Measurements from ENCODE around the gene SUSD1. TPM values are rescaled to one million over a fixed set of nuclear protein-coding genes. Genes with fewer than 3 reads are reported as not detected.

SUSD1 gene
- total RNA-seq, 1 donor = 14.5 TPM

DNA sequence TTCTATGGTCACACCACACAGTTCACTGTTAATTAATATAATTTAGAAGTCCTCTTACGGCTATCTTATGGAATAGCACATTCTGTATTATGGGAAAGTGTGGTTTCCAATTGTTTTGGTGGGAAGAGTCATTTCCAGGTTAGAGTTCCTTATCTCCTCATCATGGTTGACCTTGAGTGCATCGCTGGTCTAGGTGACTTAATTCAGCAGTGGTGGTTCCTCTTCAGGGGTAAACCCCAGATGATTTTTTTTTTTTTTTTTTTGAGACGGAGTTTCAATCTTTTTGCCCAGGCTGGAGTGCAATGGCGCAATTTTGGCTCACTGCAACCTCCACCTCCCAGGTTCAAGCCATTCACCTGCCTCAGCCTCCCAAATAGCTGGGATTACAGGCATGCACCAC is 171.6 kb downstream of the SUSD1 start:
- Histone ChIP-seq H3K27me3 (ENCODE audit: insufficient read depth, low read length) (no peaks in the 10 kb centered on the region), H3K9me3 (ENCODE audit: low read depth, low read length) (no peaks in the 10 kb centered on the region), H3K4me3 (ENCODE audit: insufficient read depth, low read length) (no peak overlapping the region), H2AFZ (ENCODE audit: low read length) (no peak overlapping the region), H4K20me1 (ENCODE audit: insufficient read depth, low read length) (no peaks in the 10 kb centered on the region), H3K79me2 (ENCODE audit: insufficient read depth, low read length) (no peaks in the 10 kb centered on the region), H3K27ac (ENCODE audit: low read depth, low read length) (peak overlapping the region; percentile 11), H3K36me3 (ENCODE audit: insufficient read depth, low read length) (no peaks in the 10 kb centered on the region), H3K4me1 (ENCODE audit: insufficient read depth, low read length) (peaks cover 3% of the 10 kb centered on the region), H3K4me2 (ENCODE audit: insufficient read depth, low read length) (no peak overlapping the region)
- no peak for DNase-seq (ENCODE audit: insufficient read length, low spot score, missing footprints)
- TF ChIP-seq, protein P1, sequence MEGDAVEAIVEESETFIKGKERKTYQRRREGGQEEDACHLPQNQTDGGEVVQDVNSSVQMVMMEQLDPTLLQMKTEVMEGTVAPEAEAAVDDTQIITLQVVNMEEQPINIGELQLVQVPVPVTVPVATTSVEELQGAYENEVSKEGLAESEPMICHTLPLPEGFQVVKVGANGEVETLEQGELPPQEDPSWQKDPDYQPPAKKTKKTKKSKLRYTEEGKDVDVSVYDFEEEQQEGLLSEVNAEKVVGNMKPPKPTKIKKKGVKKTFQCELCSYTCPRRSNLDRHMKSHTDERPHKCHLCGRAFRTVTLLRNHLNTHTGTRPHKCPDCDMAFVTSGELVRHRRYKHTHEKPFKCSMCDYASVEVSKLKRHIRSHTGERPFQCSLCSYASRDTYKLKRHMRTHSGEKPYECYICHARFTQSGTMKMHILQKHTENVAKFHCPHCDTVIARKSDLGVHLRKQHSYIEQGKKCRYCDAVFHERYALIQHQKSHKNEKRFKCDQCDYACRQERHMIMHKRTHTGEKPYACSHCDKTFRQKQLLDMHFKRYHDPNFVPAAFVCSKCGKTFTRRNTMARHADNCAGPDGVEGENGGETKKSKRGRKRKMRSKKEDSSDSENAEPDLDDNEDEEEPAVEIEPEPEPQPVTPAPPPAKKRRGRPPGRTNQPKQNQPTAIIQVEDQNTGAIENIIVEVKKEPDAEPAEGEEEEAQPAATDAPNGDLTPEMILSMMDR (IDR thresholded peaks at IDR 0.05; ENCODE audit: extremely low read depth, low read depth, low read length) = no peak

DNA sequence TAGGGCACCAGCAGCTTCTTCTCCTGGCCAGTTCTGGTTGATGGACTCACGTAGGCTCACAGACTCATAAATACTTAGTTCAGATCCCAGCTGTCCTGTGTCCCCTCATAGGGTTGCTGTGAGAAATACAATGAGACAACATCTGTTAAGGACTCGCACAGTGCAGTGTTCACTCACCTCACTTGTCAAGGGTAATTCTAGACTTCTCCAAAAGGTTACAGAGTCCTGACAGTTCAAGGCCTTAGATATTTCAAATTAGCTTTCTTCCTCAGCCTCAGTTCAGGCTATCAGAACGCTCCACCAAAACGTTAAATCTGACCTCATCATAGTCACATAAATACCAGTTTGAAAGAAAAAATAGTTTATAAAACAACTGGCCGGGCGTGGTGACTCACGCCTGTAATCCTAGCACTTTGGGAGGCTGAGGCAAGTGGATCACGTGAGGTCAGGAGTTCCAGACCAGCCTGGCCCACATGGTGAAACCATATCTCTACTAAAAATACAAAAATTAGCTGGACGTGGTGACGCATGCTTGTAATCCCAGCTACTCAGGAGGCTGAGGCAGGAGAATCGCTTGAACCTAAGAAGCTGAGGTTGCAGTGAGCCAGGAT is 172.1 kb downstream of the SUSD1 start:
- Histone ChIP-seq H3K4me1 (ENCODE audit: insufficient read depth, low read length) (peaks cover 3% of the 10 kb centered on the region), H3K79me2 (ENCODE audit: insufficient read depth, low read length) (no peaks in the 10 kb centered on the region), H3K4me3 (ENCODE audit: insufficient read depth, low read length) (no peak overlapping the region), H3K36me3 (ENCODE audit: insufficient read depth, low read length) (no peaks in the 10 kb centered on the region), H3K4me2 (ENCODE audit: insufficient read depth, low read length) (no peak overlapping the region), H2AFZ (ENCODE audit: low read length) (no peak overlapping the region), H4K20me1 (ENCODE audit: insufficient read depth, low read length) (no peaks in the 10 kb centered on the region), H3K27me3 (ENCODE audit: insufficient read depth, low read length) (no peaks in the 10 kb centered on the region), H3K9me3 (ENCODE audit: low read depth, low read length) (no peaks in the 10 kb centered on the region), H3K27ac (ENCODE audit: low read depth, low read length) (peak overlapping the region; percentile 46)
- no peak for DNase-seq (ENCODE audit: insufficient read length, low spot score, missing footprints)
- TF ChIP-seq, protein P1 (IDR thresholded peaks at IDR 0.05; ENCODE audit: extremely low read depth, low read depth, low read length) = no peak

DNA sequence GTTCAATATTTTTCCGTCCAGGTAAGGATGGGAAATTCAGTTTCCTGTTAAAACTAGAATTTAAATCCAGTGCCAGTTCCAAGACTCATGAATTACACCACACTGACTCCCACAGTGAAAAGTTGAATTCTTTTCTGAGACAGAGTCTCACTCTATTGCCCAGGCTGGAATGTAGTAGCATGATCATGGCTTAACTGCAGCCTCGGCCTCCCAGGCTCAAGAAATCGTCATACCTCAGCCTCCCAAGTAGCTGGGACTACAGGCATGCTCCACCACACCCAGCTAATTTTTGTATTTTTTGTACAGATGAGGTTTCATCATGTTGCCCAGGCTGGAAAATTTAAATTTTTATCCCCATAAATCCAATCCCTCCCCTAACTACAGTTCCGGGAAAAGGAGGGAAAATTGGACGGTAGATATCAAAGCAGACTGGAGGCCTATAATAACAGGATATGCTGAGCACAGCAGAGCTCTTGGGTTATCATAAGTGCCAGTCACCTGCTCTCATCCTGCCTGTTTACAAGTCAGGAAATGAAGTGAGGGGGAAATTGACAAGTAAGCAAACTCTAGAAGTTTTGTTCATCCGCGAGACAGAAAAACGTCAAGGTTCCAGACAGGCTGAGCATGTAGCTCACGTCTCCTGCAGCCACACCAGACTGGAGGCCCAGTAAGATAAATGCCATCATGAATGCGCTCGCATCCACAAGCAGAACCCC is 172.8 kb downstream of the SUSD1 start:
- no peak for DNase-seq (ENCODE audit: insufficient read length, low spot score, missing footprints)
- H3K4me1 ChIP-seq (ENCODE audit: insufficient read depth, low read length) = peaks cover 3% of the 10 kb centered on the region
- H3K4me2 ChIP-seq (ENCODE audit: insufficient read depth, low read length) = no peak overlapping the region
- peak overlapping the region; percentile 46 for H3K27ac ChIP-seq (ENCODE audit: low read depth, low read length)
- H4K20me1 ChIP-seq (ENCODE audit: insufficient read depth, low read length) = no peaks in the 10 kb centered on the region
- no peak overlapping the region for H2AFZ ChIP-seq (ENCODE audit: low read length)
- TF ChIP-seq, protein P1 (IDR thresholded peaks at IDR 0.05; ENCODE audit: extremely low read depth, low read depth, low read length) = no peak
- no peaks in the 10 kb centered on the region for H3K79me2 ChIP-seq (ENCODE audit: insufficient read depth, low read length)
- H3K36me3 ChIP-seq (ENCODE audit: insufficient read depth, low read length) = no peaks in the 10 kb centered on the region
- H3K4me3 ChIP-seq (ENCODE audit: insufficient read depth, low read length) = no peak overlapping the region
- no peaks in the 10 kb centered on the region for H3K27me3 ChIP-seq (ENCODE audit: insufficient read depth, low read length)
- H3K9me3 ChIP-seq (ENCODE audit: low read depth, low read length) = no peaks in the 10 kb centered on the region

DNA sequence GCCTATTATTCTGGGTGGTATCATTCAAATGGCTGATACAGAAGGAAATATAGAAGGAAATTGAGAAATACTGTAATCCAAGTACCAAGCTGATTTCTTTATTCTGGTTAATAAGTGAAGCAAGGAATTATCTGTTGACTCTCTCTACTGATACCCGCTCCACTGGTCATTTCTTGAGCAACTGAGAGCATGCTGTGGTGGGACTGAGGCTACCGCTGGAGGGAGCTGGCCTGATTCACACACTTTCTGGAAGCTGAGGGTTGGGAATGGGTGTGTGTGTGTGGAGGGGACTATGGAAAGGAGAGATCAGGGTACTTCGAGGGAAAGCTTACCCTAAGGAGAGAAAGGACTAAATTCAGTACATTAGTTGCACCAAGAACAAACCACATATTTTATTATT is 174.4 kb downstream of the SUSD1 start:
- DNase-seq (ENCODE audit: insufficient read length, low spot score, missing footprints) = peak; percentile 47
- H3K27me3 ChIP-seq (ENCODE audit: insufficient read depth, low read length) = no peaks in the 10 kb centered on the region
- no peaks in the 10 kb centered on the region for H4K20me1 ChIP-seq (ENCODE audit: insufficient read depth, low read length)
- no peaks in the 10 kb centered on the region for H3K9me3 ChIP-seq (ENCODE audit: low read depth, low read length)
- H3K4me3 ChIP-seq (ENCODE audit: insufficient read depth, low read length) = no peak overlapping the region
- TF ChIP-seq, protein P1 (IDR thresholded peaks at IDR 0.05; ENCODE audit: extremely low read depth, low read depth, low read length) = peak; percentile 7
- no peaks in the 10 kb centered on the region for H3K79me2 ChIP-seq (ENCODE audit: insufficient read depth, low read length)
- no peaks in the 10 kb centered on the region for H3K36me3 ChIP-seq (ENCODE audit: insufficient read depth, low read length)
- no peak overlapping the region for H3K27ac ChIP-seq (ENCODE audit: low read depth, low read length)
- H3K4me1 ChIP-seq (ENCODE audit: insufficient read depth, low read length) = peaks cover 3% of the 10 kb centered on the region
- peak overlapping the region; percentile 56 for H2AFZ ChIP-seq (ENCODE audit: low read length)
- no peak overlapping the region for H3K4me2 ChIP-seq (ENCODE audit: insufficient read depth, low read length)

Data from osteoblast (primary cell).